Stimulated activated CD8-positive, alpha-beta memory T cell treated with anti-CD3 and anti-CD28 coated beads, Interleukin-15, amount 100 ng/mL, for 48 hours (primary cell): ENCODE measurements around the gene CLEC1A.
"Not testable (repeated sequence)": the region's sequence is repeated elsewhere in the genome, so short reads cannot be mapped to it uniquely, and the experiment has no call there.

Experiments used
- DNase-seq, 2 donors: peaks; one replicate each; pipeline ENCODE4 v3.0.0-alpha.2; 2020; ENCODE audit warnings: low read depth in 2 of 2

CLEC1A gene

DNA sequence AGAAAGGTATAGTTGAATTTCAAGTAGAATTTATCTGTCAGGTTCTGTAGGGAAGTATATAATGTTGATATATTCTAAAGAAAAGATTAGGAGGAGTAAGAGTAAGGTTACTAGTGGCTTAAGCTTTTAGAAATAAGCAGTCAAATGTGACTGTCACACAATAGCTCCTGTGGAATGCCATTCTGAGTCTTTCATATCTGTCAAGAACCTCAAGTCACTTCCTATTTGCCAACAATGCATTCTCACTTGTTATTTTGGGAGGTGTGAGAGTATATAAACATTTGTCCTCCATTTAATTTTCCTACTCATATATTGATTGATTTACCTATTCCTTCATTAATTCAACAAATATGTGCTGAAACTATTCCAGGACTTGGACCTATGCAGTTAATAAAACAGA is 56.6 kb downstream of the CLEC1A start:
- DNase-seq = no peak

DNA sequence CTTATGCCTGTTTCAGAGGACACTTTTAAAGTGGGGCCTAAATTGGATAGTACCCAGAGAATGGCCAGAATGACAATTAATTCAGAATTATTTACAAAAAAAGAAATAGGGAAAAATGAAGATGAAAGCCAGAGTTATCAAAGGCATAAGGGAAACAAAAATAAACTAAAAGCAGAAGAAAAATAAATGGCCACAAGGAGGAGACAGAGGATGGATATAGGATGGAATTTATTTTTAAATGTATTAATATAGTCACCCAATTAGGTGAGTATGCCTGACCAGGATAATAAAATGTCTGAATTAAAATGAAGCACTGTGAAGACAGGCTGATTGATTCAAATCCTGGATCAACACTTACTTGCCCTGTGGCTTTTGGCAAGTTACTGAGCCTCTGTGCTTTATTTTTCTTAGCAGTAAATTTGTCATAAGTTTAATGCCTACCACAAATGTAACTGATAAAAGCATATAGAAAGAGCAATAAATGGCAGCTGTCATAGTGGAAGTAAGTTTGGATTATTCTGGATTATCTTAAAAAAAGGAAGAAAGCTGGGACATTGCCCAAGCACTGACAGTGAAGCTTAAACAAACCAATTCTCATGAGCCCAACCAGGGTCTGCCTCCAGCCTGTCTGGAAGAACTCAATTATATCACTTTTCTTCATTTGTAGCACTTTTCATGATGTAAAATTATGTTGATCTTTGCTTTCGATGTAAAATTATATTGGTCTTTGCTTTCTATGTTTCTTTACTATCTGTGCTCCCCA is 64.8 kb downstream of the CLEC1A start:
- no peak for DNase-seq

DNA sequence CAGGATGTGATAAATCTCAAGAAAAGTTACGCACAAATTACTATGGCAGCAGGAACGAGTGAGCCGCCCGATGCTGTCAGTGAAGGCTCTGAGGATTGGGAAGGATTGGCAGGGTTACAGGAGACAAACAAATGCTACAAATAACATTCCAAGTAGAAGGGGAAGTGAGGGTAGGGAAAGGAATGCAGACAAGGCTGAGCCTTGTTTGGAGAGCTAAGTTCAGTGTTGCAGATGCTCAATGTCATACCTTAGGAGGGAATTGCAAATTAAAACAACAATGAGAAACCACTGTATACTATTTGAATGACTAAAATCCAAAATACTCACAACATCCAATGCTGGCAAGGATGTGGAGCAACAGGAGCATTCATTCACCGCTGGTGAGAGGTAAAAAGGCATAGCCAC is 67.0 kb downstream of the CLEC1A start:
- no peak for DNase-seq

DNA sequence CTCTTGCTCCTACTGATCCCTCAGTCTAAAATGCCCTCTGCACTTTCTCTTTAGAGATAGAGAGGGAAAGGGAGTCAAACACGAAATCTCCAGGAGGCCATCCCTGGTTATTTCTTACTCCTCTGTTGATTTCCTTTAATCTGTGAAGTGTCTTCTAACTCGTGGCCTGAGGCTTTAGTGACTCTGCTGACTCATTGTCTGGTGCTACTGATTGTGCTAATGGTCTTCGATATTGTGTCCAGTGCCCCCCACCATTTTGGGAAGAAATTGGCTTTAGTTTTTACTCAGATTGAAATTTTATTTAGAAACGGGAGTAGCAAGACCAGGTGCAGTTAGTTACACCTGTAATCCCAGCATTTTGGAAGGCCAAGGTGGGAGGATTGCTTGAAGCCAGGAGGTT is 67.5 kb downstream of the CLEC1A start:
- DNase-seq = no peak

DNA sequence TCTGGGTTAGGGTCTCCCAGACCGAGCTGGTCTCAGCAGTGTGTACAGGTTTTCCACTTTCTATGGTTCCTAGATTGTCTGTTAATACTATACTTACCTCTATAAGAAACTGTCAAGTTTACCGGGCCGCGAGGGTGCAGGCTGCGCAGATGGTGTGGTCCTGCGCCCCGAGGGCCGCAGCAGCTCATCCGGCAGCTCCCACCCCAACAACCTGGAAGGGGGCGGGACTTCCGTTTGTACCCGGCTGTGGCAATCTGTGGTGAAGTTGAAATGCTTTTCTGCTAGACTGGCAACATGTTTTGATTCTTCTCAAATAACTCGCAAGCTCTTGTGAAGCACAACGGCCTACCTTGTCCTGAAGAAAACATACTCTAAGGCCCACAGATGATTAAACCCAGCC is 68.3 kb downstream of the CLEC1A start, which contains the start of gene CLEC9A:
CLEC9A (plus strand) TSS at position 237 of the 400 bp plus-strand sequence. CDS start 22,006 bp downstream, outside the sequence.
- no peak for DNase-seq

DNA sequence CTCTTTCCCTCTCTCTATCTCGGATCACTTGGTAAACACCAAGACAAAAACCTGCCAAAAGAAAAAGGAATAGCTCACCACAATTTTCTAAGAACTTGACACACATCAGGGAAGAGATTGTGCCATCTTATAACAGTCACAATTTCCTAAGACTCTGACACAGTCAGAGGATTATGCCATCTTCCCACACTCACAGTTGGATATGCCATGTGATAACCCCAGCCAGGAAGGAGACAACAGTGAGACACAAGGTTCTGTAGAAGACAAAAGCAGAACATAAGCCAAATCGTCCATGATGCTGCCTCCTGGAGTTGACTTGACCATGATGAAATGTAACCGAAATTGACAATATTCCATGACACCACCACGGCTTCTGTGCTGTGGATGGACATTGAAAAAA is 71.1 kb downstream of the CLEC1A start:
- no peak for DNase-seq

DNA sequence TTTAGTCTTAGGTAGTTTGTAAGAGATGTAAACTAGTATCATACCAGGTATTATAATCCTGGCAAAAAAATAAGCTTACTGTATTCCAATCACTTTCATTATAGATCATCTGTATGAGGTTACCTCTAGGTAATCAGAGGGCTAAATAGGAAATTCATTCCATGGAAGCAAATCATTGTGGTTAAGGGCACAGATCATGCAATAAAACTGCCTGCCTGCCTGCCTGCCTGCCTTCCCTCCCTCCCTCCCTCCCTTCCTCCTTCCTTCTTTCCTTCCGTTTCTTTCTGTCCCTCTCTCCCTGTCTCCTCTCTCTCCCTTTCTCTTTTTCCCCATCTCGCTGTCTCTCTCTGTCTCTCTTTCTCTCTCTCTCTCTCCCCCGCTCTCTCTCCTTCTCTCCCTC is 71.5 kb downstream of the CLEC1A start:
- DNase-seq = no peak

DNA sequence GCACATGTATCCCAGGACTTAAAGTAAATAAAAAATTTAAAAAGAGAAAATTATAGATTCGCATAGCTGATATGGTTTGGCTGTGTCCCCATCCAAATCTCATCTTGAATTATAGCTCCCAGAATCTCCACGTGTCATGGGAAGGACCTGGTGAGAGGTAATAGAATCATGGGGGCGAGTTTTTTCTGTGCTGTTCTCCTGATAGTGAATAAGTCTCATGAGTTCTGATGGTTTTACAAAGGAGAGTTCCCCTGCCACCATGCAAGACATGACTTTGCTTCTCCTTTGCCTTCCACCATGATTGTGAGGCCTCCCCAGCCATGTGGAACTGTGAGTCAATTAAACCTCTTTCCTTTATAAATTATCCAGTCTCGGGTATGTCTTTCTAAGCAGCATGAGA is 72.1 kb downstream of the CLEC1A start:
- not testable (repeated sequence) for DNase-seq

DNA sequence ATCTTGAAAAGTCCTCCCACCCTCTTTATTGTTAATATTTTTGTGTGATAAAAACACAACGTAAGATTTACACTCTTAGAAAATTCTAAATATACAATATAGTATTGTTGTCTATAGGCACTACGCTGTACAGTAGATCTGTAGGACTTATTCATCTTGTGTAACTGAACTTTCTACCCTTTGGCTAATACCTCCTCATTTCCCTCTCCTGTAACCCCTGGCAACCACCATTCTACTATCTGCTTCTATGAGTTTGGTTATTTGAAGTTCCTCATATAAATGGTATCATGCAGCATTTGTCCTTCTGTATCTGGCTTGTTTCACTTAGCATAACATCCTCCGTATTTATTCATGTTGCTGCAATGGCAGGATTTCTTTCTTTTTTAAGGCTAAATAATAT is 73.5 kb downstream of the CLEC1A start:
- no peak for DNase-seq

DNA sequence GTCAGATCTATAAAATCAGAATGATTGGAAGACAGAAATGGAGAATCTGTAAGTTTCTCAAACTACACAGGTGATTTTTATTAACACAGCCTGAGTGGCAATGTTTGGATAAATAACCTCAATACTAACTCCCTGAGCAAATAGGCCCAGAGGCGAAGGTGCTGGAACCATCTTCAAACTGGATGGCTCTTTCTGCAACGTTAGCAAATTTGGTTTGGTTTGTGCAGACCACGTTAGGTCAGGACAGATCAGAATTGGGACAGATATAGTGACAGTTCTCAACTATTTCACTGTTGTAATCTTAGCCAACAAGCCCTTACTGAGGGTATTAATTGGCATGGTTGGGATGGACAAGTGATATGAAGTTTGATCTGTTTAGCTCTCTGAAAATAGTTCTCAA is 77.4 kb downstream of the CLEC1A start:
- DNase-seq = no peak
